Activated naive CD4-positive, alpha-beta T cell treated with anti-CD3 and anti-CD28 coated beads, Interleukin-2, amount 50 U/mL, for 72 hours (primary cell): Measurements from ENCODE around the gene PRKAG1. TPM values are rescaled to one million over a fixed set of nuclear protein-coding genes. Genes with fewer than 3 reads are reported as not detected.

ENCODE experiments used
- ATAC-seq, 2 donors: fragments of 150-1000 bp; cut with Tn5 transposase; 2 replicates each; pipeline ENCODE4 v1.10.0; 2021; ENCODE audit warnings: mild to moderate bottlenecking in 2 of 2, moderate library complexity in 2 of 2
- DNase-seq, 2 donors: peaks; one replicate each; pipeline ENCODE4 v3.0.0; 2021 to 2022; ENCODE audit warnings: low spot score in 2 of 2
- H3K27ac Mint-ChIP-seq, 2 donors: one replicate each; pipeline ENCODE4 v1.8.0; 2022; ENCODE audit warnings: mild to moderate bottlenecking in 2 of 2, mixed read lengths in 2 of 2
- H3K36me3 Mint-ChIP-seq, 2 donors: one replicate each; pipeline ENCODE4 v1.8.0; 2022; ENCODE audit warnings: mixed read lengths in 2 of 2
- H3K9me3 Mint-ChIP-seq, 2 donors: one replicate each; pipeline ENCODE4 v1.8.0; 2022; ENCODE audit warnings: mixed read lengths in 2 of 2
- total RNA-seq, 2 donors: library from RNA; stranded (reverse); gene quantifications; one replicate each; pipeline ENCODE4 v1.2.3, GENCODE V29; 2022

Gene PRKAG1
- total RNA-seq, 2 donors from 2014 or later, result 52.5 to 58.7 TPM

GRCh38 chr12:49027846-49028555, 9.4 kb upstream of the PRKAG1 start:
- Mint-ChIP-seq H3K27ac (peak overlapping the region; percentile 57 to 88), H3K36me3 (peaks cover 13 to 21% of the 10 kb centered on the region in 2 donors), H3K9me3 (no peaks in the 10 kb centered on the region)
- ATAC-seq (no peak), DNase-seq (peak in 1 of 2 donors; percentile 51)

- DNase-seq (peak in 1 of 2 donors; percentile 52), ATAC-seq (no peak)
- no peaks in the 10 kb centered on the region for H3K9me3 Mint-ChIP-seq
- H3K27ac Mint-ChIP-seq, result peak overlapping the region; percentile 57 to 88
- peaks cover 13 to 17% of the 10 kb centered on the region in 2 donors for H3K36me3 Mint-ChIP-seq
Observed at GRCh38 chr12:49026678-49027480, 8.3 kb upstream of the PRKAG1 start.

GRCh38 chr12:49026101-49026500, 7.5 kb upstream of the PRKAG1 start:
- peak overlapping the region in 1 of 2 donors; percentile 22 for H3K27ac Mint-ChIP-seq
- no peaks in the 10 kb centered on the region for H3K9me3 Mint-ChIP-seq
- peaks cover 13 to 14% of the 10 kb centered on the region in 2 donors for H3K36me3 Mint-ChIP-seq
- DNase-seq (peak in 1 of 2 donors; percentile 46), ATAC-seq (no peak)

- no peaks in the 10 kb centered on the region for H3K9me3 Mint-ChIP-seq
- DNase-seq, result no peak
- H3K27ac Mint-ChIP-seq, result no peak overlapping the region
- peaks cover 12 to 13% of the 10 kb centered on the region in 2 donors for H3K36me3 Mint-ChIP-seq
- ATAC-seq, result peak in 1 of 2 donors; percentile 53
Observed at GRCh38 chr12:49025463-49025862, 6.9 kb upstream of the PRKAG1 start.

GRCh38 chr12:49024543-49024942, 6.0 kb upstream of the PRKAG1 start:
- H3K9me3 Mint-ChIP-seq, result no peaks in the 10 kb centered on the region
- ATAC-seq, result no peak
- H3K36me3 Mint-ChIP-seq, result peaks cover 12 to 13% of the 10 kb centered on the region in 2 donors

GRCh38 chr12:49023812-49024211, 5.2 kb upstream of the PRKAG1 start:
- ATAC-seq (no peak), DNase-seq (no peak)
- Mint-ChIP-seq H3K27ac (peak overlapping the region in 1 of 2 donors; percentile 76), H3K9me3 (no peaks in the 10 kb centered on the region), H3K36me3 (peaks cover 12 to 16% of the 10 kb centered on the region in 2 donors)

More at GRCh38 chr12:49024543-49024942, 6.0 kb upstream of the PRKAG1 start:
- peak overlapping the region in 1 of 2 donors; percentile 44 for H3K27ac Mint-ChIP-seq
- DNase-seq, result no peak

- H3K36me3 Mint-ChIP-seq, result peaks cover 9 to 20% of the 10 kb centered on the region in 2 donors
Observed at GRCh38 chr12:49022558-49023178, 4.1 kb upstream of the PRKAG1 start.

GRCh38 chr12:49021292-49021915, 2.8 kb upstream of the PRKAG1 start:
- H3K36me3 Mint-ChIP-seq, result peaks cover 9 to 23% of the 10 kb centered on the region in 2 donors
- no peaks in the 10 kb centered on the region for H3K9me3 Mint-ChIP-seq

More at GRCh38 chr12:49022558-49023178, 4.1 kb upstream of the PRKAG1 start:
- DNase-seq, result peak in 1 of 2 donors; percentile 47
- ATAC-seq, result no peak
- H3K9me3 Mint-ChIP-seq, result no peaks in the 10 kb centered on the region
- peak overlapping the region; percentile 14 to 76 for H3K27ac Mint-ChIP-seq

GRCh38 chr12:49020441-49020840, 1.9 kb upstream of the PRKAG1 start:
- DNase-seq (peak in 1 of 2 donors; percentile 44), ATAC-seq (no peak)
- no peaks in the 10 kb centered on the region for H3K9me3 Mint-ChIP-seq
- no peak overlapping the region for H3K27ac Mint-ChIP-seq
- peaks cover 9 to 23% of the 10 kb centered on the region in 2 donors for H3K36me3 Mint-ChIP-seq

More at GRCh38 chr12:49021292-49021915, 2.8 kb upstream of the PRKAG1 start:
- DNase-seq (peak in 1 of 2 donors; percentile 52), ATAC-seq (no peak)
- no peak overlapping the region for H3K27ac Mint-ChIP-seq

GRCh38 chr12:49019443-49020324, 1.1 kb upstream of the PRKAG1 start:
- H3K27ac Mint-ChIP-seq, result peak overlapping the region; percentile 51 to 91
- no peaks in the 10 kb centered on the region for H3K9me3 Mint-ChIP-seq
- no peak for ATAC-seq
- H3K36me3 Mint-ChIP-seq, result peaks cover 9 to 28% of the 10 kb centered on the region in 2 donors
- peak; percentile 37 to 53 for DNase-seq

- no peak for DNase-seq
- ATAC-seq, result peak; percentile 6 to 11
- peak overlapping the region; percentile 91 to 98 for H3K27ac Mint-ChIP-seq
- peaks cover 9 to 28% of the 10 kb centered on the region in 2 donors for H3K36me3 Mint-ChIP-seq
- H3K9me3 Mint-ChIP-seq, result no peaks in the 10 kb centered on the region
Observed at GRCh38 chr12:49019120-49019430, 499 bp upstream of the PRKAG1 start.

GRCh38 chr12:49017891-49018260, 700 bp downstream of the PRKAG1 start:
- DNase-seq (peak; percentile 28 to 55), ATAC-seq (peak; percentile 43 to 48)
- Mint-ChIP-seq H3K36me3 (peaks cover 9 to 28% of the 10 kb centered on the region in 2 donors), H3K9me3 (no peaks in the 10 kb centered on the region), H3K27ac (peak overlapping the region; percentile 91 to 98)

GRCh38 chr12:49015196-49015595, 3.4 kb downstream of the PRKAG1 start:
- Mint-ChIP-seq H3K9me3 (no peaks in the 10 kb centered on the region), H3K27ac (no peak overlapping the region), H3K36me3 (peaks cover 13 to 28% of the 10 kb centered on the region in 2 donors)
- ATAC-seq, result no peak
- no peak for DNase-seq

- Mint-ChIP-seq H3K27ac (no peak overlapping the region), H3K36me3 (peaks cover 13 to 28% of the 10 kb centered on the region in 2 donors), H3K9me3 (no peaks in the 10 kb centered on the region)
- DNase-seq (no peak), ATAC-seq (no peak)
Observed at GRCh38 chr12:49014547-49014946, 4.0 kb downstream of the PRKAG1 start.

GRCh38 chr12:49013428-49013827, 5.1 kb downstream of the PRKAG1 start:
- ATAC-seq (no peak), DNase-seq (no peak)
- Mint-ChIP-seq H3K9me3 (no peaks in the 10 kb centered on the region), H3K27ac (peak overlapping the region in 1 of 2 donors; percentile 22), H3K36me3 (peaks cover 17 to 24% of the 10 kb centered on the region in 2 donors)

- Mint-ChIP-seq H3K36me3 (peaks cover 14 to 18% of the 10 kb centered on the region in 2 donors), H3K27ac (no peak overlapping the region), H3K9me3 (no peaks in the 10 kb centered on the region)
- no peak for ATAC-seq
- no peak for DNase-seq
Observed at GRCh38 chr12:49012739-49013138, 5.8 kb downstream of the PRKAG1 start.
